Measurements from ENCODE around the gene FAM222B.

DNA sequence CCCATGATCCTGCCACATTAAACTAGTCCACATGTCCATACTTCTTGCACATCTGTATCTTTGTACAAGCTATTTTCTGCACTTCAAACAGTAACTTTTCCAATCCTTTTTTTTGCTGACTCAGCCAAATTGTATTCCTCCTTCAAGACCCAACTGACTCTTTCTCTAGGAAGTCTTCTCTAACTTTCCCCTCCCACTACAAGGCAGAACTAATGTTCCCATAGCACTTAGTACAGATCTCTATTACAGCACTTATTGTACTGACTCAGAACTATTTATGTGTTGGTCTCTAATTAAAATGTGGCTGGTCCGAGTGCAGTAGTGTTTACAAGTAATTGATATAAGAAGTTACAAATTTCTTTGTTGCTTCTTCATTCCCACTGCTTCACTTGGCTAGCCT is 8.2 kb downstream of the FAM222B start:
- TF ChIP-seq CREM (CRISPR knock-in tag; IDR thresholded peaks at IDR 0.05): no peak
- TF ChIP-seq ZNF416 (CRISPR knock-in tag; IDR thresholded peaks at IDR 0.05): no peak
- TF ChIP-seq, protein P1, sequence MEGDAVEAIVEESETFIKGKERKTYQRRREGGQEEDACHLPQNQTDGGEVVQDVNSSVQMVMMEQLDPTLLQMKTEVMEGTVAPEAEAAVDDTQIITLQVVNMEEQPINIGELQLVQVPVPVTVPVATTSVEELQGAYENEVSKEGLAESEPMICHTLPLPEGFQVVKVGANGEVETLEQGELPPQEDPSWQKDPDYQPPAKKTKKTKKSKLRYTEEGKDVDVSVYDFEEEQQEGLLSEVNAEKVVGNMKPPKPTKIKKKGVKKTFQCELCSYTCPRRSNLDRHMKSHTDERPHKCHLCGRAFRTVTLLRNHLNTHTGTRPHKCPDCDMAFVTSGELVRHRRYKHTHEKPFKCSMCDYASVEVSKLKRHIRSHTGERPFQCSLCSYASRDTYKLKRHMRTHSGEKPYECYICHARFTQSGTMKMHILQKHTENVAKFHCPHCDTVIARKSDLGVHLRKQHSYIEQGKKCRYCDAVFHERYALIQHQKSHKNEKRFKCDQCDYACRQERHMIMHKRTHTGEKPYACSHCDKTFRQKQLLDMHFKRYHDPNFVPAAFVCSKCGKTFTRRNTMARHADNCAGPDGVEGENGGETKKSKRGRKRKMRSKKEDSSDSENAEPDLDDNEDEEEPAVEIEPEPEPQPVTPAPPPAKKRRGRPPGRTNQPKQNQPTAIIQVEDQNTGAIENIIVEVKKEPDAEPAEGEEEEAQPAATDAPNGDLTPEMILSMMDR (IDR thresholded peaks at IDR 0.05): no peak
- no peak for TF ChIP-seq NFATC4 (CRISPR knock-in tag; IDR thresholded peaks at IDR 0.05)
- no peak for TF ChIP-seq ZNF121 (CRISPR knock-in tag; IDR thresholded peaks at IDR 0.05)
- no peak for TF ChIP-seq ATF3 (CRISPR knock-in tag; conservative IDR thresholded peaks at IDR 0.05)
- TF ChIP-seq CREB1 (CRISPR knock-in tag; IDR thresholded peaks at IDR 0.05): no peak

Data from WTC11 (cell line).